Large intestine (tissue), 3 donors: ENCODE data around the gene OR1F1. TPM values are rescaled to one million over a fixed set of nuclear protein-coding genes. Genes with fewer than 3 reads are reported as not detected.
"Not testable (repeated sequence)": the region's sequence is repeated elsewhere in the genome, so short reads cannot be mapped to it uniquely, and the experiment has no call there.

Source experiments
- DNase-seq, 2 donors: peaks; one replicate each; pipeline versions ENCODE4 v3.0.0 to v3.0.0-alpha.2; 2013
- H3K27ac ChIP-seq: one replicate; pipeline ENCODE4 v1.5.1; 2013; ENCODE audit warnings: low read length
- H3K27me3 ChIP-seq: 2 replicates; pipeline ENCODE4 v1.6.1; 2013; ENCODE audit warnings: low read length; ENCODE audit not compliant: control insufficient read depth, insufficient read depth
- H3K36me3 ChIP-seq: 2 replicates; pipeline ENCODE4 v1.6.1; 2013; ENCODE audit warnings: low read length; ENCODE audit not compliant: control insufficient read depth, insufficient read depth
- H3K4me1 ChIP-seq: one replicate; pipeline ENCODE4 v1.6.1; 2013; ENCODE audit warnings: low read length; ENCODE audit not compliant: control insufficient read depth, insufficient read depth
- H3K4me3 ChIP-seq: one replicate; pipeline ENCODE4 v1.5.1; 2013; ENCODE audit warnings: low read length
- H3K9me3 ChIP-seq: one replicate; pipeline ENCODE4 v1.6.1; 2013; ENCODE audit warnings: mild to moderate bottlenecking, low read depth, low read length, moderate library complexity; ENCODE audit not compliant: control insufficient read depth
- WGBS: methylation state at CpG from one replicate; pipeline ENCODE4 v1.1.5; 2013; ENCODE audit warnings: low lambda C conversion rate; ENCODE audit not compliant: insufficient coverage; 5-methylcytosine and 5-hydroxymethylcytosine counted together
- polyA plus RNA-seq: library from polyadenylated mRNA; unstranded; fragments of 120-200 nt; gene quantifications from one replicate; pipeline ENCODE4 v1.2.1, GENCODE V29; 2013

Gene OR1F1
- polyA plus RNA-seq, 1 donor, result not detected

- Histone ChIP-seq H3K27me3 (peaks cover 32% of the 10 kb centered on the region), H3K4me3 (no peak overlapping the region), H3K9me3 (peaks cover 3% of the 10 kb centered on the region), H3K4me1 (peaks cover 2% of the 10 kb centered on the region), H3K27ac (no peak overlapping the region), H3K36me3 (no peaks in the 10 kb centered on the region)
- no peak for DNase-seq
- WGBS, result no CpG with 5 or more reads among the region's 36 CpGs
Measured at GRCh38 chr16:3161235-3162018, 26.6 kb upstream of the OR1F1 start.

- no peak for DNase-seq
- Histone ChIP-seq H3K4me1 (no peaks in the 10 kb centered on the region), H3K36me3 (no peaks in the 10 kb centered on the region), H3K9me3 (no peaks in the 10 kb centered on the region), H3K4me3 (no peak overlapping the region), H3K27me3 (peaks cover 51% of the 10 kb centered on the region), H3K27ac (no peak overlapping the region)
- no CpG with 5 or more reads among the region's 37 CpGs for WGBS
Measured at GRCh38 chr16:3164121-3164991, 23.6 kb upstream of the OR1F1 start.

- no peak overlapping the region for H3K4me3 ChIP-seq
- peaks cover 52% of the 10 kb centered on the region for H3K27me3 ChIP-seq
- H3K27ac ChIP-seq, result no peak overlapping the region
- DNase-seq, result no peak
- H3K36me3 ChIP-seq, result no peaks in the 10 kb centered on the region
- H3K4me1 ChIP-seq, result no peaks in the 10 kb centered on the region
- peaks cover 1% of the 10 kb centered on the region for H3K9me3 ChIP-seq
- no CpG with 5 or more reads among the region's 12 CpGs for WGBS
Measured at GRCh38 chr16:3165111-3165822, 22.7 kb upstream of the OR1F1 start.

GRCh38 chr16:3166505-3166886 lies 21.5 kb upstream of the OR1F1 start:
- H3K4me1 ChIP-seq, result peaks cover 5% of the 10 kb centered on the region
- DNase-seq, result no peak
- H3K27ac ChIP-seq, result no peak overlapping the region
- H3K4me3 ChIP-seq, result no peak overlapping the region
- WGBS, result no CpG with 5 or more reads among the region's 1 CpG
- H3K9me3 ChIP-seq, result peaks cover 2% of the 10 kb centered on the region
- H3K36me3 ChIP-seq, result no peaks in the 10 kb centered on the region
- peaks cover 56% of the 10 kb centered on the region for H3K27me3 ChIP-seq

- not testable (repeated sequence) for H3K9me3 ChIP-seq, H3K4me1 ChIP-seq, H3K4me3 ChIP-seq, H3K36me3 ChIP-seq, DNase-seq, H3K27ac ChIP-seq
- peaks cover 73% of the 10 kb centered on the region for H3K27me3 ChIP-seq
- no CpG with 5 or more reads among the region's 7 CpGs for WGBS
Measured at GRCh38 chr16:3168729-3169128, 19.3 kb upstream of the OR1F1 start.

GRCh38 chr16:3170440-3171180 lies 17.4 kb upstream of the OR1F1 start:
- H3K4me3 ChIP-seq, result no peak overlapping the region
- peaks cover 82% of the 10 kb centered on the region for H3K27me3 ChIP-seq
- no peak overlapping the region for H3K27ac ChIP-seq
- DNase-seq, result no peak
- peaks cover 14% of the 10 kb centered on the region for H3K9me3 ChIP-seq
- H3K36me3 ChIP-seq, result no peaks in the 10 kb centered on the region
- 0% methylated on average over 1 of the region's 53 CpGs for WGBS
- peaks cover 9% of the 10 kb centered on the region for H3K4me1 ChIP-seq

- no CpG with 5 or more reads among the region's 35 CpGs for WGBS
- peaks cover 14% of the 10 kb centered on the region for H3K9me3 ChIP-seq
- no peak for DNase-seq
- H3K4me1 ChIP-seq, result peaks cover 9% of the 10 kb centered on the region
- no peaks in the 10 kb centered on the region for H3K36me3 ChIP-seq
- H3K27ac ChIP-seq, result no peak overlapping the region
- H3K27me3 ChIP-seq, result peaks cover 90% of the 10 kb centered on the region
- H3K4me3 ChIP-seq, result no peak overlapping the region
Measured at GRCh38 chr16:3171181-3171854, 16.7 kb upstream of the OR1F1 start.

GRCh38 chr16:3171855-3172593 lies 16.0 kb upstream of the OR1F1 start:
- DNase-seq, result no peak
- H3K9me3 ChIP-seq, result peaks cover 14% of the 10 kb centered on the region
- no peak overlapping the region for H3K27ac ChIP-seq
- no peak overlapping the region for H3K4me3 ChIP-seq
- no peaks in the 10 kb centered on the region for H3K36me3 ChIP-seq
- H3K27me3 ChIP-seq, result peaks cover 94% of the 10 kb centered on the region
- peaks cover 9% of the 10 kb centered on the region for H3K4me1 ChIP-seq
- no CpG with 5 or more reads among the region's 41 CpGs for WGBS

GRCh38 chr16:3173892-3174617 lies 13.9 kb upstream of the OR1F1 start:
- H3K27ac ChIP-seq, result no peak overlapping the region
- H3K4me1 ChIP-seq, result peaks cover 9% of the 10 kb centered on the region
- H3K4me3 ChIP-seq, result no peak overlapping the region
- H3K36me3 ChIP-seq, result no peaks in the 10 kb centered on the region
- WGBS, result 0% methylated on average over 5 of the region's 24 CpGs
- H3K27me3 ChIP-seq, result peaks cover 98% of the 10 kb centered on the region
- H3K9me3 ChIP-seq, result peaks cover 14% of the 10 kb centered on the region
- no peak for DNase-seq
